GM12865 (cell line): ENCODE measurements around the gene LRRC1.

Source experiments
- DNase-seq: peaks from one replicate; pipeline ENCODE4 v3.0.0; 2010; ENCODE audit warnings: low read depth
- H3K4me3 ChIP-seq: 2 replicates; pipeline ENCODE4 v1.5.1; 2011; ENCODE audit warnings: mild to moderate bottlenecking, low read depth, low read length, control low read depth
- TF ChIP-seq, protein P1 (sequence below): IDR thresholded peaks from 2 replicates; pipeline ENCODE4 v1.5.1; 2011; ENCODE audit warnings: low read length, control low read depth, low read depth, inconsistent platforms; ENCODE audit not compliant: insufficient read depth; ENCODE audit errors: missing control alignments

LRRC1 gene

GRCh38 chr6:53861518-53861917 lies 66.7 kb downstream of the LRRC1 start:
- no peak overlapping the region for H3K4me3 ChIP-seq
- no peak for DNase-seq
- TF ChIP-seq, protein P1, sequence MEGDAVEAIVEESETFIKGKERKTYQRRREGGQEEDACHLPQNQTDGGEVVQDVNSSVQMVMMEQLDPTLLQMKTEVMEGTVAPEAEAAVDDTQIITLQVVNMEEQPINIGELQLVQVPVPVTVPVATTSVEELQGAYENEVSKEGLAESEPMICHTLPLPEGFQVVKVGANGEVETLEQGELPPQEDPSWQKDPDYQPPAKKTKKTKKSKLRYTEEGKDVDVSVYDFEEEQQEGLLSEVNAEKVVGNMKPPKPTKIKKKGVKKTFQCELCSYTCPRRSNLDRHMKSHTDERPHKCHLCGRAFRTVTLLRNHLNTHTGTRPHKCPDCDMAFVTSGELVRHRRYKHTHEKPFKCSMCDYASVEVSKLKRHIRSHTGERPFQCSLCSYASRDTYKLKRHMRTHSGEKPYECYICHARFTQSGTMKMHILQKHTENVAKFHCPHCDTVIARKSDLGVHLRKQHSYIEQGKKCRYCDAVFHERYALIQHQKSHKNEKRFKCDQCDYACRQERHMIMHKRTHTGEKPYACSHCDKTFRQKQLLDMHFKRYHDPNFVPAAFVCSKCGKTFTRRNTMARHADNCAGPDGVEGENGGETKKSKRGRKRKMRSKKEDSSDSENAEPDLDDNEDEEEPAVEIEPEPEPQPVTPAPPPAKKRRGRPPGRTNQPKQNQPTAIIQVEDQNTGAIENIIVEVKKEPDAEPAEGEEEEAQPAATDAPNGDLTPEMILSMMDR, result no peak

GRCh38 chr6:53862662-53863462 lies 68.1 kb downstream of the LRRC1 start:
- H3K4me3 ChIP-seq, result no peak overlapping the region
- no peak for DNase-seq
- TF ChIP-seq, protein P1, result no peak

GRCh38 chr6:53864781-53865180 lies 70.0 kb downstream of the LRRC1 start:
- no peak overlapping the region for H3K4me3 ChIP-seq
- TF ChIP-seq, protein P1, result no peak
- DNase-seq, result no peak

- no peak overlapping the region for H3K4me3 ChIP-seq
- no peak for DNase-seq
- TF ChIP-seq, protein P1, result no peak
Observed at GRCh38 chr6:53866226-53866625, 71.4 kb downstream of the LRRC1 start.

GRCh38 chr6:53868626-53869025 lies 73.8 kb downstream of the LRRC1 start:
- DNase-seq, result no peak
- TF ChIP-seq, protein P1, result no peak
- no peak overlapping the region for H3K4me3 ChIP-seq

- no peak for DNase-seq
Observed at GRCh38 chr6:53869964-53870363, 75.2 kb downstream of the LRRC1 start.

GRCh38 chr6:53873922-53874321 lies 79.1 kb downstream of the LRRC1 start:
- no peak for DNase-seq
- TF ChIP-seq, protein P1, result no peak

More at GRCh38 chr6:53869964-53870363, 75.2 kb downstream of the LRRC1 start:
- no peak overlapping the region for H3K4me3 ChIP-seq
- TF ChIP-seq, protein P1, result no peak

More at GRCh38 chr6:53873922-53874321, 79.1 kb downstream of the LRRC1 start:
- H3K4me3 ChIP-seq, result no peak overlapping the region
